Measurements from ENCODE around the gene EIF3D.

The EIF3D gene

GRCh38 chr22:36528795-36529751 lies at the start of gene EIF3D:
TSS of gene EIF3D (minus strand) at chr22:36529166. CDS start at chr22:36526121, 3,045 bp downstream.
- FAIRE-seq: peak; percentile 93

DNA sequence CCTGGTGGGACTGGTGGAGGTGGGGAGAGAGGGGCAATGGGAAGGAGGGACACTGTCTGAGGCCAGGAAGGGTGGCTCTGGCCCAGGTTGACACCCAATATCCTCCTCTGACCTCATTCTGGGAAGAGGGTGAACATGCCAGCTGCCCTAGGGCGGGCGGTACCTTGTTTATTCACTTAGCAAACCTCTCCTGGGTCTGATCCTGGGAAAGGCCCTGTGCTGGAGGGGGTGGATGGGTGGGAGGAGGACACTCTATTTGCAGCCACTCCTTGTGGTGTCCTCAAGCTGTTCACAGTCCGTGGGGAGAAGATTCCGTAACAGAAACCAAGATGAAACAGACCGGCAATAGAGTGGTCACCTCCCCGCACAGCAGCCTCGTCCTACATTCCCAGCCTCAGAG lies 49.7 kb upstream of the EIF3D start:
- FAIRE-seq: no peak

DNA sequence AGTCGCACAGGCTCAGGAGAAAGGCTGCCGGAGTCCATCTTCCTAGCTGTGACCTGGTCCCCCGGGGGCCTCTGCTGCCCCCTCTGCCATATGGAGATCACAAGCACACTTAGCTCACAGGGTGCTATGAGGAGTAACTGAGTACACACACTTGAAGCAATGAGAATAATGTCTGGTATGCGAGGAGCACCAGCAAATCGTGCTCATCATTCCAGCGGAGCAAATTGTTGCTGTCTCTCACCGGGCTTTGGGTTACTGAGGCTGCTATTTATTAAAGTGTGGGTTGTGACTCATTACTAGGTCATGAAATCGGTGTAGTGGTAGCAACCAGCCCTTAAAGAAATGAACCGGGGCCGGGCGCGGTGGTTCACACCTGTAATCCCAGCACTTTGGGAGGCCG lies 48.1 kb upstream of the EIF3D start:
- FAIRE-seq: no peak

DNA sequence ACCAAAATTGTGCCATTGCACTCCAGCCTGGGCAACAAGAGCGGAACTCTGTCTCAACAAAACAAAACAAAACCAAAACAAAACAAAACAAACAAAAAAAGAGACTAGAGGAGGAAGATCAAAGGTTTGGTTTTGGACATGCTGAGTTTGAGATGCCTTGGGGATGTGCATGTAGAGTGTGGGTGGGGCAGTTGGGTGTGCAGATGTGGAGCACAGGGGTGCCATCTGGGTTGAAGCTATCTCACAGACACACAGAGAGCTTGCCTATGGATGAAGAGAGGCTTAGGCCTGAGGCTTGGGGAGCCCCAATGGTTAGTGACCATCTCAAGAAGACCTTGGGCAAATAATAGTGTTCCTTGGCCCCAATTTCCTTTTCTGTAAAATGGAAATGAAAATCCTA lies 45.8 kb upstream of the EIF3D start:
- FAIRE-seq: no peak

DNA sequence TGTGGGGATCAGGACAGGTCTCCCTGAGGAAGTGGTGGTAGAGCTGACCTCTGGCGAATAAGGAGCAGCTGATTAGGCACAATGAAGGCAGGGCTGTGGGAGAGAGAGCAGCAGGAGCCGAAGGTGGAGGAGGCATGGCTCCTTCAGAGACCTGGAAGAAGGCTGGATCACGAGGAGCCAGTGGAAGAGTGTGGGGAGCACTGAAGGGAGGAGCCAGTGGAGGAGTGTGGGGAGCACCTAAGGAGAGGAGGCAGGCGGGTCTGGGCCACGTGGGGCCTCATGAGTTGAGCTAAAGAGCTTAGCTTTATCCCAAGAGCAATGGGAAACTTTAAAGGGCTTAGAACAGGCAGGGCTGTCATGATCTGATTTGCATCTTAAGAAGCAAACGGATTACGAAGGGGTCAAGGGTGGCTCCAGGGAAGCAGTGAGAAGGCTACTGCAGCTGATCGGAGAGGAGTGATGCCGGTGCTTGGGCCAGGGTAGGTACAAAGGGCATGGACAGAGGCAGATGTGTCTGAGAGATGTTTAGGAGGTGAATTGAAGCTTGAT lies 44.9 kb upstream of the EIF3D start:
- no peak for FAIRE-seq

GRCh38 chr22:36571991-36572390 lies 43.0 kb upstream of the EIF3D start:
- FAIRE-seq: no peak

GRCh38 chr22:36569999-36570398 lies 41.0 kb upstream of the EIF3D start:
- FAIRE-seq: no peak

- FAIRE-seq: no peak
These were observed 39.9 kb upstream of the EIF3D start for GRCh38 chr22:36568846-36569245.

DNA sequence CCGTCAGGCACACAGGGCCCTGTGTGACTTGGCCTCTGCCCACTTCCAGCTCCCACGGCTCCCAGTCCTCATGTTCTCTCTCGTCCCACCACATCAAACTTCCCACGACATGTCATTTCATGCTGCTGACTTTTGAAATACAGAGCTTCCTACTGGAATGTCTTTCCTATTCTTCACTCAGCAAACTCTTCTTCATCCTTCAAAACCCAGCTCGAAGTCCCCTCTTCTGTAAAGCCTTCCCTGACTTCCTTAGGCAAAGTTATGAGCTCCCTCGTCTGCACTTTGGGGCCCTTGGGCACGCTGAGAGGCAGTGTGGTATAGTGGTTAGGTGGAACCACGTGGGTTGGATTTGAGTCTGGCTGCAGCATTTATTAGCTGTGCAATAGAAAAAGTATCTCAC lies 37.8 kb upstream of the EIF3D start:
- FAIRE-seq: no peak

GRCh38 chr22:36565686-36566085 lies 36.7 kb upstream of the EIF3D start:
- FAIRE-seq: no peak

GRCh38 chr22:36565159-36565507 lies 36.2 kb upstream of the EIF3D start:
- no peak for FAIRE-seq

DNA sequence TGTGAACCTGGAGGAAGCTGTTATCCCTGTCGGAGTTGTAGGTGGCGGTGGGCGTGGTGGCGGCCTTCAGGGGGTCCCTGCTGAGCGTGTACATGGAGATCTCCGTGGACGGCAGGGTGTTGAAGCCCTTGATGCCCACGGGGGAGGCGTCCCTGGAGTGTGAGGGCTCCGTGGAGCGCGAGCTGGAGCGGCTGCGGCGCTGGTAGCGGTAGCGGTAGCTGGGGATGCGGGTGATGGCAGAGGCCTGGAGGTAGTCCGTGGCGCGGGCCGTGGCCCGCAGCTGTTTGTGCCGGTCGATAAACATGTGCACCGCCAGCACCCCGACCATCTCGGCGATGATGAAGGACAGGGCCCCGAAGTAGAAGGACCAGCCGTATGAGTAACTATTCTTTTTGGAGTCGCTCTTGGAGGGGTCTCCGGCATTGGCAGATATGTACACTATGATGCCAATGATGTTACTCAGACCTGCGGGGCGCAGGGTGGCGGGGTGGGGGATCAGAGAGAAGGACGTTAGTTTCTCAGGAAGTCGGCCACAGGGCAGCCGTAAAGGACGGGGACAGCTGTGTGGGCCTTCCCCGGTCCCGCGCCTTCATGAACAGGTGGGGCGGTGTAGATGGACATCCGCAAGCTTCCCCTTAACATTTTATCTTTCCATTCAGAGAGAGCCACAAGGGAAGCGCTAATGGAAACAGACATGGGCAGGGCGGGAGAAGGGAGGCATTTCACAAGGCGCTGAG lies 35.6 kb upstream of the EIF3D start:
- no peak for FAIRE-seq

GRCh38 chr22:36563898-36564297 lies 34.9 kb upstream of the EIF3D start:
- peak; percentile 46 for FAIRE-seq

GRCh38 chr22:36563444-36563843 lies 34.5 kb upstream of the EIF3D start:
- no peak for FAIRE-seq

- FAIRE-seq: no peak
These were observed 34.0 kb upstream of the EIF3D start for GRCh38 chr22:36563001-36563400.

DNA sequence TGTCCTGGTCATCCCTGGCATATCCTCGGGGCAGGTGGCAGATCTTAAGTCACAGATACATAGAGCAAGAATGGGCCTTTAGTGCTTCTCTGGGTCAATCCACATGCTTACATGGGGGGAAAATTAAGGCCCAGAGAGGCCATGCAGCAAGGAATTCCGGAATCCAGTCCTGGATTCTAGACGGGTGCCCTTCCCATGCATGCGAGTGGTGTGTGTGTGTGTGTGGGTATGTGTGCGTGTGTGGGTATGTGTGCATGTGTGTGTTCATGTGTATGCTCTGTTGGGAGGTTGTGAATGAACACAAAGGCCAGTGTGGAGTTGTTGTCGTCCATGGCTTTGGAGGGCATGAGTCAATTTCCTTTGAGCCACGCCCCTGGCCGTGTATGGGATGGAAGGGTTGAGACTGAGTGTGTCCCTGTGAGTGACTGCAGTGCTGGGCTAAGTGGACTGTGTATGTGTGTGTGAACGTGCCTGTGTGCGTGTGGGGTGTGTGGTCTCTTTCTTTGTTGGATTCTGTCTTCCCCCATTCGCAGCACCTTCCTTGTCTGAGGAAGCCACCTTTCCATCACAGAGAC lies 33.4 kb upstream of the EIF3D start:
- FAIRE-seq: no peak

DNA sequence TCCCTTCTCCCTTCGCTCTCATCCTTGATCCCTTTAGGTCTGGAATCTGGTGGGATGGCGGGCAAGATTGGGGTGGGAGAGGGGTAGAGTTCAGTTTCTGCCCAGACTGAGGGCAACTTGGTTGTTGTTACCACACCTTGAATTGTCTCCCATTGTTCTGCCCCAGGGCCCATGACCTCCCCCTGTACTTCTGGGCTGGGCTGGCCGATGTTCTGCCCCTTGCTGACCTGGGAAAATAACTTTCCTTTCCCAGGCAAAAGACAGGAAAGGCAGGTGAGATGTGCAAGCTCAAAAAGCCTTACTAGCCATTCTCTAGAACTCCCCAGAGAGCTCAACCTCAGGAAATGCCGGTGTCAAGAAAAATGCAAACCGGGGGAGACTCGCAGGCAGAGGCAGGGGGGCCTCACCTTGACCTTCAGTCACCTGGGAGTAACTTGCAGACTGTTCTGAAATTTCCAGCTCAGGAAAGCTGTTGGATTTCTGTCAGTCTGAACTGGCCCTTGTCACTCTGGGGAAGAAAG lies 32.4 kb upstream of the EIF3D start:
- FAIRE-seq: no peak

- FAIRE-seq: no peak
These were observed 31.0 kb upstream of the EIF3D start for GRCh38 chr22:36560001-36560400.

DNA sequence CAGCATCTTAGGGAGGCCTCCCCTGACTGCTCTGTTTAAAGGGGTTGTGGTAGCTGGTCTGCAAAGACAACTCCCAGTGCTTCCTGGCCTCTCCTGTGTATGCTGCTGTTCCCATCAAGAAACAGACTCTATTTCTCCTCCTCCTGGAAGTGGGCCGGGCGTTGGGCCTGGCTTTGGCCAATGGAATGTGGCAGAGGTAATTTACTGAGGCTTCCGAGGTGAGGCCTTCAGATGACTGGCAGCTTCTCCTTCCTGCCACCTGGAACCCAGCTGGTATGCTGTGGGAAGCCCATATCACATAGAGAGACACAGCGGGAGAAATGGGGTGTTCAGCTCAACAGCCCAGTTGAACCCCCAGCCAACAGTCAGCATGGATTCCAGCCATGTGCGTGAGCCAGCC lies 25.1 kb upstream of the EIF3D start:
- no peak for FAIRE-seq

- no peak for FAIRE-seq
These were observed 23.3 kb upstream of the EIF3D start for GRCh38 chr22:36552289-36552688.

DNA sequence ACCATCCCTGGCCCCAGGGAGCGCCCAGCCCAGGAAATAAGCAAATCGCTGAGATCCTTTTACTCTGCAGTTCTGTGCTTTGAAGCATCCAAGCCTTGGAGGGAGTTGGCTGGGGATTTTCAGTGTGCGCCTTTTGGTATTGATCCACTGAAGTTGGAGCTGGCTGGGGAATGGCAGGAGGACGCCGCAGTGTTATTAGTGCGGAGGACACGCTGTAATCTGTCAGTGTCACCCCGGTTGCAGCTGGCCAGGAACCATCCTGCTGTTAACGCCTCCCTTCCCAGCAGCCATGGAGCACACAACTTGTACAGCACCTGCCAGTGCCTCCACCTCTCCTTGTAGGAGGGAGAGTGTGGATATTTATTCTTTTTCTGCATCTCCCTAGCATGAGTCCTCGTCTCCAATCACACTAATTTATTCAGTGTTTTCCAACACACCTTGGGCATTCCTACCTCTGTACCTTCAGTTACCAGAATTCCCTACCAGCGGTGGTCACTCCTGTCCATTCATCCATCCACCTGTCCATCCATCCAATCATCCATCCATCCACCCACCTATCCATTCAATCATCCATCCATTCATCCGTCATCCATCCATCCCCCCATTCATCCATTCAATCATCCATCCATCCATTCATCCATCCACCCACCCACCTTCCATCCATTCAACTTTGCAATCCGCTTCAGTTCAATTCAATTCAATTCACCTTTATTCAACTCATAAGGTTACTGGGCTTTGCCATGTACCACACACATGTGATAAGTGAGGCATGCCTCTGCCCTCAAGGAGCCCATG lies 21.9 kb upstream of the EIF3D start:
- FAIRE-seq: no peak

DNA sequence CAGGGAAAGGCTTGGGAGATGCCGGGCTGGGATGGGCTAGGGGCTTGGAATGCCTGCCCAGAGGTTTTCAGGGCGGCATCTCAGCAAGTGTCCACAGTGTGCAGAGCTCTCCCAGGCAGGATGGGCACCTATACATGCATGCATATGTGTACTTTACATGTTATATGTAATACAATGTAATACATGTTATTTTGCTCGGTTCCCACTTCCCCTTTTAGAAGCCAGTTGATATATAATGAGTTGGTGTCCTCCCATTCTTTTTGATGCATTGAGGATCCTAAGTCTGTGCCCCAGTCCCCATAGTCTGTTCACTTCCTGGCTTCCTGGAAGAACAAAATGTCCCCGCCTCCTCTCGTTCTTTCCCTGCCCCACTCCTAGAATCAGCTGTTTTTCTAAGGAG lies 20.1 kb upstream of the EIF3D start:
- no peak for FAIRE-seq

Data from TTC549 (cell line).